HUDEP-2 (cell line): ENCODE data around the gene PRDM15.
"Not testable (repeated sequence)": the region's sequence is repeated elsewhere in the genome, so short reads cannot be mapped to it uniquely, and the experiment has no call there.

ENCODE experiments used
- DNase-seq, 76 experiments: peaks; one replicate each; lab custom pipeline; 2025; ENCODE audit not compliant: unreplicated experiment in 76 of 76; lab: John Stamatoyannopoulos, UW

The PRDM15 gene

GRCh38 chr21:41785262-41785661 lies 93.9 kb downstream of the PRDM15 start:
- DNase-seq, result not testable (repeated sequence)

DNA sequence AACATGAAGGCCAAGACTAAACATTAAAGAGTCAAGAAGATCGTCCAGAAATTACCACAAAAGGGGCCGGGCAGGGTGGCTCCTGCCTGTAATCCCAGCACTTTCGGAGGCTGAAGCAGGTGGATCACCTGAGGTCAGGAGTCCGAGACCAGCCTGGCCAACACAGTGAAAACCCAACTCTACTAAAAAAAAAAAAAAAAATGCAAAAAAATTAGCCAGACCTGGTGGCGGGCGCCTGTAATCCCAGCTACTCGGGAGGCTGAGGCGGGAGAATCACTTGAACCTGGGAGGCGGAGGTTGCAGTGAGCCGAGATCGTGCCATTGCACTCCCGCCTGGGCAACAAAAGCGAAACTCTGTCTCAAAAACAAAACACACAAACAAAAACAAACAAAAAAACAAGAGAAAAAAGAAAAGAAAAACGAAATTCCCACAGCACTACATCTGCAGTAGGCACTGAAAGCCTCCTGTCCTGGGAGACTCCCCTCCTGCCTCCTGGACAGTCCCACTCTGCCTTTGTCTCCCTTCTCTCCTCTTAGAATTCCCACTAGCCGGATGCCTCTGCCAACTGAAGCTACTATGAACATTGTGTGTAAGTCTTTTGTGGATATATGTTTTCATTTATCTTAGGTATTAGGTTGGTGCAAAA lies 94.6 kb downstream of the PRDM15 start:
- DNase-seq, result no peak

- DNase-seq, result peak in 74 of 76 experiments; percentile 24 to 96 (median 85)
Measured at GRCh38 chr21:41783476-41784180, 95.5 kb downstream of the PRDM15 start.

- no peak for DNase-seq
Measured at GRCh38 chr21:41781050-41781410, 98.1 kb downstream of the PRDM15 start.

DNA sequence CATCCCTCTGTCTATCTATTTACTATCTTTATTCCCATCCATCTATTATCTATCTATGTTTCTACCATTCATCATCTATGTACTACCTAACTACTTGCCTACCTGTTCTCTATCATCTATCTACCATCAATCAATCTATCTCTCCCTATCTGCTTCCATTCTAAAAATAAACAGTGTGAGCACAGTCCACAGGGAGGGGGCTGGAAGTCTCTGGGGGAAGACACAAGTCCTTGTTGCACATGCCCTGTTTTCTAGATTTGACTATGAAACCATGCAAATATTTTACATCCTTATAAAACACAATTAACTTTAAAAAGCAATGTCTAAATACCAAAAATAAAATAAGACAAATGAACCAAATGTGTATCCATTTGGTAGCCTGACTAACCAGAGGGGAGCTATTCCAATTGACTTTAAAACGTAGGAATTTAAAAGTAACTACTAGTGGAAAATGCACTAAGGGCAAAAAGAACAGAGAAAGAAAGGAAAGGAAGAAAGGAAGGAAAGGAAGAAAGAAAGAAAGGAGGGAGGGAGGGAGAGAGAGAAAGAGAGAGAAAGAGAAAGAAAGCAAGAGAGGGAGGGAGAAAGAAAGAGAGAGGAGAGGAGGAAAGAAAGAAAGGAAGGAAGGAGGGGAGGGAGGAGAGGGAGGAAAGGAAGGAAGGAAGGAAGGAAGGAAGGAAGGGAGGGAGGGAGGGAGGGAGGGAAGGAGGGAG lies 98.7 kb downstream of the PRDM15 start:
- no peak for DNase-seq

DNA sequence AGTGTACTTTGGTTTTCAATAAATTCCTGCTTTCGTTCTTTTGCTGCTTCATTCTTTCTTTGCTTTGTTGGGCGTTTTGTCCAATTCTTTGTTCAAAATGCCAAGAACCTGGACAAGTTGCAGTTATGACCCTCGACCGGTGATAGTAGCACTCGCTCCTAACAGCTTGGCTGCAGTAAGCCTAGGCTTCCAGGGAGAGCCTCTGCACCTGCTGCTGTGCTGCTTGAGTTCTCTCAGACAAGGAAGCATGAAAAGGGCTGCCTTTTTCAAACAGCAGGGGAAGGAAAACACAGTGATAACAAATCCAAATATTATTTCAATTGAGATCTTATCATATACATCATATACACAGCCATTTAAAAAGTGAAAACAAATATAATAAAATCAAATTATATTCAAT lies 99.5 kb downstream of the PRDM15 start:
- DNase-seq, result no peak

DNA sequence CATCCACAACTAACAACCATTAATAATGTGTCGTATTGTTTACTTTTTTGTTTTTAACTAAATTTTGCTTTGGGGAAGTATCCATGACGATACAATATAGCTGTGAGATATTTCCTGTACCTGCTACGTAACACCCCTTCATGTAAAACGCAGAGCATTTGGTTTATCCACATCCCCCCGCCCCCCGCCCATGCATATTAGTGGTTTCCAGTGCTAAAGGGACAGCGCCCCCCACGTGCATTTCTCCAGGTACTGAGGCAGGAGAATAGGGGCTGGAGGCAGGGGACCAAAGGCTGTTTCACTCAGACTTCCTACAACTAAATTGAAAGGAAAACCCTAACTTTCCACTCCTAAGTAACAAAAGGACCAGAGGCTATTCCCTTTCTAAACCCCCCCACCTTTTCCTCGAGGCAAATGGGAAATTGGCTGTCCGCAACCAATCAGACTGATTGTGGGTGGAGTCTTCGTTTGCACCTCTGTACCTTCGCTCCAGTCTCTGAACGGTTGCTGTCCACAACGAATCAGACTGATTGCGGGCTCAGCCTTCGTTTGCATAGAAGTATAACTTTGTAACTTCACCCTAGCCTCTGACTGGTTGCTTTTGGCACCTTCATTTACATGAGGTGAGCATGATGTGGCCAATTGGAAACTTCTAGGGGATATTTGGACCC lies 100.1 kb downstream of the PRDM15 start:
- no peak for DNase-seq

DNA sequence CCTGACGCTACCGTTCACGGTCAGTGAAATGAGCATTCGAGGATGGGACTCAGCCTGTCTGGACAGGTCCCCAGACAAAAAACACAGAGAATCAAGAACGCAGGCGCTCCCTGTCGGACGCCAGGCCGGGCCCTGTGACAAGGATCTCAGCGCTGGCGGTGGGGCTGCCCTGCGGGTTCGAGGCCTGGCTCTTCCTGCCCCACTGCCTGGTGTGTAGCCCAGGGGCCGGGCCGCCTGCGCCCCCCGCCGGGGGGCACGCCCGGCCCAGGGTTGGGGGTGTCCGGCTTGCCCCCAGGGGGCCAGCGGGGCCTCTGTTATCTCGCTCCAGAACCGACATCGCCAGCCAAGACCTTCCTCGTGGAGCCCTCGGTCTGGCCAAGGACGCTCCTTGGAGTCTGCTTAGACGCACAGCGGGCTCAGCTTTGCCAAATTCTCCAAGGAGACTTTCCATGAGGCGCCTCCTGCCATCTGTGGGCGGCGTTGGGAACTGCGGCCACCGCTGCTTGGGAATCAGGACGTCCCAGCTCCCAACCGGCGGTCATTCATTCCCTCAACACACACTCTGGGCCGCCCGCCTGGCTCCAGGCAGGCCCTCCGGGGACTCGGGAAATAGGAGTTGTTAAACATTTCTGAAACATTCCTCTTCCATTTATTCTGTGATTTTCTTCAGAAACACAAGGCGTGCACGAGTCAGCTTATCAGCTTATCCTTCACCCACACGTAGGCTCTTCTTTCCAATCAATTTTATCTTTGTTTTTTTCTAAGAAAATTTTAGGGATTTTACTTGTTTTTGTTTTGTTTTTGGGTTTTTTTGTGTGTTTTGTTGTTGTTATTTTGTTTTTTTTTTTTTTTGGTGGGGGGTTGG lies 101.0 kb downstream of the PRDM15 start:
- peak in 34 of 76 experiments; percentile 8 to 52 (median 26) for DNase-seq

DNA sequence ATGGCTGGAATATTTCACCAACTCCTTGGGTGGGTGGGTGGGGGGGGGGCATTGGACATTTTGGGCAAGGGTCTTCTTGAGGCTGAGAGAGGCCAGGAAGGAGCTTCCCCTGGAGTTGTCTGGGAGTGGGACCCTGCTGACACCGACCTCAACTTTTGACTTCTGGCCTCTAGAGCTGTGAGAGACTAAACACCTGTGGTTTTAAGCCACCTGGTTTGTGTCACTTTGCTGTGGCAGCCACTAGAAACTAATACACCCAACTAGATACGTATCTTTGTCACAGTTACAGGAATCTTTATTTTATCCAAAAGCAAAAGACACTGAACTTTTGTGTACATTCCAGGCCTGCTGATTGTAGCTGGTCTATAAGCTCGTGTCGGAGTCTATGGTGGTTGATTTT lies 102.4 kb downstream of the PRDM15 start:
- no peak for DNase-seq

GRCh38 chr21:41775149-41775472 lies 104.0 kb downstream of the PRDM15 start:
- no peak for DNase-seq

GRCh38 chr21:41774467-41775148 lies 104.5 kb downstream of the PRDM15 start:
- DNase-seq, result no peak

- DNase-seq, result no peak
Measured at GRCh38 chr21:41772351-41773080, 106.6 kb downstream of the PRDM15 start.

DNA sequence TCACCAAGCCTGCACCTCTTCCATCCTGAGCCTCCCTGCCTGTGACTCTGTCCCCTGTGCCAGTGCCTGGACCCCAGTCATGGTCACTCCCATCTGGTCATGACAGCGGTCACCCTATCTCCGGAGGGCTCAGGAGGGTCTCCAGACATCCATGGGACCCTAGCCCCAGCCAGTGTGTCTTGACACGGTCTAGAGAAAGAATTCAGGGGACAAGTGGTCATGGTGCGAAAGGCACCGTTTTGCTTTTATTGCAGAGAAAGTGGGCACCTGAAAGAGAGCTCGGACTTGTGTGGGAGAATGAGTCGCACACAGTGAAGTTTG lies 107.6 kb downstream of the PRDM15 start:
- DNase-seq, result no peak

DNA sequence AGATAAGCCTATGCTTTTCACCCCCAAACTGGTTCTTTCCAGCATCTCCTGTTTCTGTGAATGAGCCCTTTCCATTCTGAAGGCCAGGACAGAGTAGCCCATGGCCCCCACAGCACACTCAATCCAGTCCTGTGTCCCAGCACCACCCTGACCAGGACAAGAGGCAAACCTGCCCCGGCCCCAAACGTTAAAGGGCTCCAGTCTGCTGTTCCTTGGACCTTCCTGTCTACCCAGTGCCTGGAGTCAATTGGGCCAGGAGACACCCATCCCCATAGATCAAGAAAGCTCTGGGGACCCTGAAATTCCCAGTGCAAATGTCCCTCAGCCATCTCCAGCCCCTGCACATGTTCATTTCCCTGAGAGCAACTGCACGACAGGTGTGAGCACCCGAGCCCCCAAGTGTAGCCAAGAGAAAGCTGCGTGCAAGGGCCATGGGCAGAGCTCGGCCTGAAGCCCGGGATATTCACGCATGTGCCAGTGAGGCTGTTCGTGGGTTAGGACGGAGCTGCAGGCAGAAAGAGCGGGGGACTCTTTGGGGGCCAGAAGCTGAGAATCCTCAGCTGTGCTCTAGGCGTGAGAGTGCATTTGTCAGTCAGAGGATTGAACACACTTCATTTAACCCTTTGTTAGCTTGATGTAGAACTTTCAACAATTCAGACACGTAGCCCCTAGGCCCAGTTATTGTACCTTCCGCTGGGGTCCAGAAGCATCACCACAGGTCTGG lies 108.1 kb downstream of the PRDM15 start:
- no peak for DNase-seq

DNA sequence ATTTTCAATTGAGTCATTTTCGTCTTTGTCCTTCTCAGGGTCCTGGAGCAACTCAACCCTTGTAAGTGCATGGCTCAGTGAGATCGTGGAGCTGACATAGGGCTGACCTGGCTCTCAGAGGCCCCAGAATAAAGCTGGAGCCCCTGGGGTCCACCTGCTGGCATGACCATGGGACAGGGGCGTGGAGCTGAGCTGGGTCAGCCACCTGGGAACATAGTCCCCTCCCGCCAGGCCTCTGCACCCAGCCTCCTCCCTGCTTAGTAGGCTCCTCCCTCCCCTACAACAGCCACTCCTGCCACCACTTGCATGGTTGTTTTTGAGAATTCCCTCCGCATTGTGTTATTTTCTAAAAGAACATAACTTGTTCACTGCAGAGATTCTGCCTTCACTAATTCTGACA lies 109.2 kb downstream of the PRDM15 start:
- no peak for DNase-seq

DNA sequence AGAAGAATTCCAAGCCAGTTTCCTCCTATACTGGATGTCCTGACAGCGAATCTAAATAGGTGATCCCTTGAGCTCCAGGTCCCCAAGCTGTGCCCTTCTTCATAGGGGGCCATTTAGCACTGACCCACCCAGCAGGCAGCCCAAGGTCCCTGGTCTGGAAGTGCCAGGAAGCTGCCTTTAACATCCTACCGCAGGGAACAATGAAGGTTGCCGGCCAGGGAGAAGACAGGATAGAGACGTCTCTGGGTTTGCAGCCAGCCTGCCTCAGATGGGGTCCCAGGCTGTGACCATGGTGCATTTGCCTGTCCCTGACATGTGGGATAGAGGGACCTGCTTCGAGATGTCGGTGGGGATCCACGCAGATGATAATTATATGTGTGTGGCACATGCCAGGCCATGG lies 109.6 kb downstream of the PRDM15 start:
- DNase-seq, result no peak

GRCh38 chr21:41769111-41769510 lies 110.0 kb downstream of the PRDM15 start:
- no peak for DNase-seq

DNA sequence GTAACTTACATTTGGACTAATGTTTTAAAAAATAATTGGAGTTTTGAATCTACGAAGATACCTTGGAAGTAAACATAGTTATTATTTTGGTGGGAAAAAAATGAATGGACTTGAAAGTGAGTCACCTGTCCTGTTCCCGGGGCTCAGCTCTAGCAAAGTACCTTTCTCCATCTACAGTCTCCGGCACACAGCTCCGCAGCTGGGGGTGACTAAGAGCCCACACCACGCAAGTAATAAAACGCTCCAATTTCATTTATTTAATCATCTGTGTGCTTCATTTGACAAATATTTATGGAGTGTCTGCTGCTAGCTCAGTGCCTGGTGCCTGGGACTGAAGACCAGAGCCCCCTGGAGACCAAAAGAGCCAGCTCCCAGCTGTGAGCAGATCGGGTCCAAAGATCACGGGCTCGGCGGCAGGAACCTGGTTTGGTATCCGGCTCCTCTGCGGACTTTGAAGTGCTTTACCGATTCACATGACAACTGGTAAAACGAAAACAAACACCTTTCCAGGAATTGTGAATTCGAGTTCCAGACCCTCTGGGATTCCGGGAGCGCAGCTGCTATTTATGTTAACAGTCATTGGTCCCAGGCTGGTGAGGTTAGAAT lies 110.6 kb downstream of the PRDM15 start:
- DNase-seq, result peak in 4 of 76 experiments; percentile 8 to 33 (median 20)
